ENCODE results near the gene TBC1D21. TPM values are rescaled to one million over a fixed set of nuclear protein-coding genes. Genes with fewer than 3 reads are reported as not detected.
"Not testable (repeated sequence)": the region's sequence is repeated elsewhere in the genome, so short reads cannot be mapped to it uniquely, and the experiment has no call there.

Gene TBC1D21
- total RNA-seq, 1 donor from 2014 or later = not detected

- TF ChIP-seq CTCF (IDR thresholded peaks at IDR 0.05) = no peak
- TF ChIP-seq EZH2phosphoT487 (IDR thresholded peaks at IDR 0.05) = no peak
- no peak for TF ChIP-seq EZH2 (IDR thresholded peaks at IDR 0.05)
- H3K4me3 Mint-ChIP-seq = no peak overlapping the region
- Histone ChIP-seq H3F3A (ENCODE audit: low read depth) (peaks cover 7% of the 10 kb centered on the region), H2AFZ (replicated peaks) (no peak overlapping the region), H3K27me3 (peaks cover 6% of the 10 kb centered on the region), H3K4me1 (peaks cover 29% of the 10 kb centered on the region), H3K27ac (no peak overlapping the region), H3K79me2 (ENCODE audit: low read depth) (no peaks in the 10 kb centered on the region), H3K9me3 (ENCODE audit: low read depth) (no peaks in the 10 kb centered on the region), H3K9ac (no peak overlapping the region), H3K36me3 (no peaks in the 10 kb centered on the region), H3K4me3 (no peak overlapping the region), H4K20me1 (ENCODE audit: low read depth) (peaks cover 51% of the 10 kb centered on the region), H3K4me2 (no peak overlapping the region)
- peaks cover 14% of the 10 kb centered on the region for H3K27me3 Mint-ChIP-seq (ENCODE audit: insufficient read depth, low read depth)
- H3K27ac Mint-ChIP-seq = no peak overlapping the region
- no peaks in the 10 kb centered on the region for H3K9me3 Mint-ChIP-seq
- DNase-seq (ENCODE audit: low spot score) = no peak
- peaks cover 50% of the 10 kb centered on the region for H3K4me1 Mint-ChIP-seq
- no peaks in the 10 kb centered on the region for H3K36me3 Mint-ChIP-seq
Observed at GRCh38 chr15:73937296-73937695, 63.9 kb downstream of the TBC1D21 start.

GRCh38 chr15:73937726-73938125 lies 64.4 kb downstream of the TBC1D21 start:
- H3F3A ChIP-seq (ENCODE audit: low read depth) = peaks cover 7% of the 10 kb centered on the region
- peaks cover 54% of the 10 kb centered on the region for H4K20me1 ChIP-seq (ENCODE audit: low read depth)
- H3K9me3 ChIP-seq (ENCODE audit: low read depth) = no peaks in the 10 kb centered on the region
- Mint-ChIP-seq H3K27ac (no peak overlapping the region), H3K4me3 (no peak overlapping the region), H3K36me3 (no peaks in the 10 kb centered on the region), H3K4me1 (peaks cover 52% of the 10 kb centered on the region), H3K27me3 (ENCODE audit: insufficient read depth, low read depth) (peaks cover 17% of the 10 kb centered on the region), H3K9me3 (no peaks in the 10 kb centered on the region)
- H3K79me2 ChIP-seq (ENCODE audit: low read depth) = no peaks in the 10 kb centered on the region
- no peak overlapping the region for H3K9ac ChIP-seq
- no peak overlapping the region for H3K4me2 ChIP-seq
- no peak overlapping the region for H2AFZ ChIP-seq (replicated peaks)
- H3K4me1 ChIP-seq = peaks cover 29% of the 10 kb centered on the region
- no peak for DNase-seq (ENCODE audit: low spot score)
- H3K27ac ChIP-seq = no peak overlapping the region
- TF ChIP-seq EZH2phosphoT487 (IDR thresholded peaks at IDR 0.05) (no peak), EZH2 (IDR thresholded peaks at IDR 0.05) (no peak), CTCF (IDR thresholded peaks at IDR 0.05) (no peak)
- no peaks in the 10 kb centered on the region for H3K36me3 ChIP-seq
- H3K4me3 ChIP-seq = no peak overlapping the region
- H3K27me3 ChIP-seq = peaks cover 10% of the 10 kb centered on the region

- peaks cover 62% of the 10 kb centered on the region for H4K20me1 ChIP-seq (ENCODE audit: low read depth)
- not testable (repeated sequence) for H3K9me3 ChIP-seq (ENCODE audit: low read depth); H3F3A ChIP-seq (ENCODE audit: low read depth); H2AFZ ChIP-seq (replicated peaks); H3K36me3 ChIP-seq; DNase-seq (ENCODE audit: low spot score); H3K79me2 ChIP-seq (ENCODE audit: low read depth); H3K4me2 ChIP-seq; H3K4me3 Mint-ChIP-seq; H3K36me3 Mint-ChIP-seq; H3K27ac Mint-ChIP-seq; H3K27ac ChIP-seq; H3K9ac ChIP-seq; H3K9me3 Mint-ChIP-seq; H3K4me3 ChIP-seq
- Mint-ChIP-seq H3K27me3 (ENCODE audit: insufficient read depth, low read depth) (peaks cover 17% of the 10 kb centered on the region), H3K4me1 (peaks cover 57% of the 10 kb centered on the region)
- H3K27me3 ChIP-seq = peaks cover 18% of the 10 kb centered on the region
- H3K4me1 ChIP-seq = peaks cover 29% of the 10 kb centered on the region
Observed at GRCh38 chr15:73938516-73938915, 65.2 kb downstream of the TBC1D21 start.

Other genes with a start within 250 kb of the TBC1D21 start
- 84.4 and 110 TPM in 2 replicates for gene NPTN, start 240.2 kb upstream of the TBC1D21 start, total RNA-seq (ENCODE audit: low replicate concordance)
- gene CD276, start 189.2 kb upstream of the TBC1D21 start, total RNA-seq (ENCODE audit: low replicate concordance) = 62.2 and 147 TPM in 2 replicates
- gene INSYN1, start 120.2 kb upstream of the TBC1D21 start, total RNA-seq (ENCODE audit: low replicate concordance) = 0.17 and 1.1 TPM in 2 replicates
- gene LOXL1, start 52.9 kb downstream of the TBC1D21 start, total RNA-seq (ENCODE audit: low replicate concordance) = 5.3 and 28.1 TPM in 2 replicates
- gene STOML1, start 118.7 kb downstream of the TBC1D21 start, total RNA-seq (ENCODE audit: low replicate concordance) = 2.0 and 4.7 TPM in 2 replicates
- gene PML, start 121.2 kb downstream of the TBC1D21 start, total RNA-seq (ENCODE audit: low replicate concordance) = 15.3 and 18.0 TPM in 2 replicates
- 0.04 and 0.59 TPM in 2 replicates for gene GOLGA6A, start 209.0 kb downstream of the TBC1D21 start, total RNA-seq (ENCODE audit: low replicate concordance)

Measured in neural progenitor cell (in vitro differentiated cells).